NCI-H510A treated with DMSO at 0.1 percent for 48 hours (cell line): ENCODE results near the gene PRTG.
"Not testable (repeated sequence)": the region's sequence is repeated elsewhere in the genome, so short reads cannot be mapped to it uniquely, and the experiment has no call there.

ENCODE experiments used
- DNase-seq: peaks from one replicate; lab custom pipeline; 2025; lab: John Stamatoyannopoulos, UW

The PRTG gene

GRCh38 chr15:55695432-55695831, 47.5 kb downstream of the PRTG start:
- DNase-seq, result no peak

- DNase-seq, result peak; percentile 8
These were observed 48.3 kb downstream of the PRTG start for GRCh38 chr15:55694652-55695150.

GRCh38 chr15:55693116-55693515, 49.8 kb downstream of the PRTG start:
- not testable (repeated sequence) for DNase-seq

- no peak for DNase-seq
These were observed 55.2 kb downstream of the PRTG start for GRCh38 chr15:55687792-55688191.

- DNase-seq, result no peak
These were observed 57.7 kb downstream of the PRTG start for GRCh38 chr15:55685286-55685685.

- DNase-seq, result no peak
These were observed 59.6 kb downstream of the PRTG start for GRCh38 chr15:55683376-55683775.

GRCh38 chr15:55681631-55682030, 61.3 kb downstream of the PRTG start:
- no peak for DNase-seq

DNA sequence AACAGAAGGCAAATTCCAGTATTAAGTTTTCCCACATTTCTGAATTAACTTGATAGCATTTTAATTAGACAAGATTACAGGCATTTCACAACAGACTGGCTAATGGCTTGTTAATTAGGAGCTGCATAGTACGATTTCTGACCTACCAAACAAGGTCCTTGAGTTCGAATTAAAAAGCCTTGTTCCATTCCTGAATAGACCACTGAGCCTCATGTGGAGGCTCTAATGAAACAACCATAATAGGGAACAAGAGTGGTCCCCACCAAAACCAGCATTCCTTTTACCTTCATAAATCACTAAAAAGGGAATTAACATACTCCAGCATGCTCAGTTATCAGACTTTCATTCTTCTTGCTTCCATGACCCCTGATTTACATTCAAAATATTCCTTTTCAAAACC, 66.4 kb downstream of the PRTG start:
- DNase-seq, result no peak

DNA sequence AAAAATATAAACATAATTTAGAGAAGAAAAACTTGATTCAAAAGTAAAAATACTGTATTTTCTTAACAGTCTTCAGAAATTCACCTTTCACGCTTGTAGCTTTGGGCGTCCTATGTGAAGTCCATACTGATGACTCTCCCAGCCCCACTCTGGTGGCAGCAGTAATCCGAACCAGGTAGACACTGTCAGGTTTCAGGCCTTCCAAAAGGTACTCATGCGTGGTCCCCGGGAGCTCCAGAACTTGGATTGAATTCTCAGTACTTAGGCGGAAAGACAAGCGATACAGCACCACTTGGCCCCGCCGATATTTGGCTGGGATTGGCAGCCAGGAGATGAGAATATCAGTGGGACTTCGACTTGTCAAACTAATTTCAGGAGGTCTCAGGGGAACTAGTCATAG, 69.7 kb downstream of the PRTG start:
- no peak for DNase-seq

GRCh38 chr15:55669270-55669669, 73.7 kb downstream of the PRTG start:
- DNase-seq, result no peak

DNA sequence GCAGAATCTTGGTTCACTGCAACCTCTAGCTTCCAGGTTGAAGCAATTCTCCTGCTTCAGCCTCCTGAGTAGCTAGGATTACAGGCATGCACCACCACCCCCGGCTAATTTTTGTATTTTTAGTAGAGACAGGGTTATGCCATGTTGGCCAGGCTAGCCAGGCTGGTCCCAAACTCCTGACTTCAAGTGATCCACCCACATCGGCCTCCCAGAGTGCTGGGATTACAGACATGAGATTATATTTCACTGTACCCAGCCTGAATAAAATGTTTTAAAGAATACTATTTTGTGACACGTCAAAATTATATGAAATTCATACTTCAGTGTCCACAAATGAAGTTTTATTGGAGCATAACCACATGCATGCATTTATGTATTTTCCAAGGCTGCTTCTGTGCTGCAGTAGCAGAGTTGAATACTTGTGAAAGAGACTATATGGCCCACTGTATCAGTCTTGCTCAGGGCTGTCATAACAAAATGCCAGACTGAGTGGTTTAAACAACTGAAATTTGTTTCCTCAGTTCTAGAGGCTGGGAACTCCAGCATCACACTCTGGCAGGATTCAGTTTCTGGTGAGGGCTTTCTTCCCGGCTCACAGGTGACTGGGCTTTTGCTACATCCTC, 77.2 kb downstream of the PRTG start:
- DNase-seq, result no peak

- DNase-seq, result no peak
These were observed 81.5 kb downstream of the PRTG start for GRCh38 chr15:55661428-55661827.

- no peak for DNase-seq
These were observed 82.8 kb downstream of the PRTG start for GRCh38 chr15:55660153-55660552.

- no peak for DNase-seq
These were observed 83.5 kb downstream of the PRTG start for GRCh38 chr15:55659481-55659880.

DNA sequence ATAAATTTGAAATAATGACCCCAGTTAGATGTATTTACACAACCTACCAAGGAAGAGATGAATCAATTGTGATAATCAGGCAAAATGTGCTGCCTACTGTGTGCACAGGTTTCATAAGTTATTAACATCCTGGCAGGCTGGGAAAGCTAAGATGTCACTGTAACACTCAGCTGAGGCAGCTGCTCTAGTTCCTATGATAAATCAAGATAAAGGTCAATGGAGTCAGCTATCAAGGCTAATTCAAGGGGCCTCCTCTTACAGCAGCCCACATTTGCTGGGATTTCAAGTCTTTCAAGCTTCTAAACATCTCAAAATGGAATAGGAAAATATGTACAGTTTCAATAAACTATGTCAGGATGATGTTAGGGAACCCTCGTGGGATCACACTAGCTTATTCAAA, 84.1 kb downstream of the PRTG start:
- no peak for DNase-seq

GRCh38 chr15:55654561-55655031, 88.4 kb downstream of the PRTG start:
- no peak for DNase-seq

DNA sequence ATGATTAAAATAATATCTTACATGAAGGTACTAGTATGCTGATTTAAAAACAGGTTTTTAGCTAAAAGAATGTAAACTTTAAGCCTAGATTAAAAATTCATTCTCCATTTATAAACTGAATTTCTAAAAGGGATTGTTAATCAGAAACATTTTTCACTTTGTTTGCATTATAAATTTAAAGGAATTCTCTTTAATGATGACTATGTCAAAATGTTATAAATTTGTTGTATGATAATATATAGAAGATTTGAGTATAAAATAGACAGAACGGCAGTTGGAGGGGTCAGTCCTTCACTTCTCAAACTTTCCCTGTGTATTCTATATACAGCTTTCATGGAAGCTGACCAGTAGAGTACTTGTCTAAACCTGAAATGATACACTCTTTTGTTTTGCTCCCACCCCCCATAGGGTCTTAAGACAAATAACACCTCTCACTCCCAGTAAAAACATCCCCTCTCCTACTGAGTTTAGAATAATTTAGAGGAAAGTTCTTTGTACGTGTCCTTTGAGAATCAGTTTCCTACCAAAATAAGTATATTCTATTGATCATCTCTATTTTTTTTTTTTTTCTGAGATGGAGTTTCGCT, 90.0 kb downstream of the PRTG start:
- DNase-seq, result no peak

GRCh38 chr15:55652359-55652758, 90.6 kb downstream of the PRTG start:
- no peak for DNase-seq

DNA sequence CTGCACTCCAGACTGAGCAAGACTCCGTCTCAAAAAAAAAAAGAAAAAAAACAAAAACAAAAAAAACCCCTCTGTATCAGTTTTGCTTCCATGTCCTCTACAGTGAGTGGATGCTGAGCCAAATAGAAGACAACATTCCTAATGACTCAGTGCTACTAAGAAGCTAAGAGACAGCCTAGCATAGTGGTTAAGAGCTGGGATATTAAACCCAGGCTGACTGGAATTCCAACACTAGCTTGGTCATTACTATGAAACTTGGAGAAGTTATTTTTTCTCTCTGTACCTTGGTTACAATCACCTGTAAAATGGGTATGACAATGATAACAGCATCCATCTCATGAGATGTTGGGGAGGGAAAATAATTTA, 93.9 kb downstream of the PRTG start:
- DNase-seq, result no peak

- DNase-seq, result no peak
These were observed 104.2 kb downstream of the PRTG start for GRCh38 chr15:55638764-55639163.

- no peak for DNase-seq
These were observed 105.9 kb downstream of the PRTG start for GRCh38 chr15:55637086-55637485.

GRCh38 chr15:55633731-55634130, 109.2 kb downstream of the PRTG start:
- DNase-seq, result no peak

GRCh38 chr15:55632434-55632833, 110.5 kb downstream of the PRTG start:
- DNase-seq, result no peak

GRCh38 chr15:55630858-55631257, 112.1 kb downstream of the PRTG start:
- no peak for DNase-seq
